ENCODE data around the gene TSC2. TPM values are rescaled to one million over a fixed set of nuclear protein-coding genes. Genes with fewer than 3 reads are reported as not detected.

Gene TSC2
- polyA plus RNA-seq, 1 experiment: 35.9 TPM

- DNase-seq (ENCODE audit: low read depth, low spot score): no peak
- TF ChIP-seq CTCF (IDR thresholded peaks at IDR 0.05; ENCODE audit: low read depth, low read length): peak; percentile 34; the same call in 1 of the 2 replicates
- ChIA-PET CTCF (interaction anchor here (0.7 to 2.2 kb wide), 3 partner anchors 32 to 84 kb away, joined by 3 to 49 read pairs (median 7); partner anchors contain the start of gene NPW), POLR2A (interaction anchor here (0.5 to 1.9 kb wide), 3 partner anchors 29 to 99 kb away, joined by 3 to 5 read pairs (median 5); partner anchors contain the start of gene TRAF7)
- H3K27me3 ChIP-seq (ENCODE audit: control insufficient read depth, insufficient read depth, low read length): no peaks in the 10 kb centered on the region
- H3K27ac ChIP-seq (ENCODE audit: low read depth, low read length): no peak overlapping the region
- H3K9me3 ChIP-seq (ENCODE audit: control insufficient read depth, insufficient read depth, low read length): no peaks in the 10 kb centered on the region
- H3K4me3 ChIP-seq (ENCODE audit: low read depth, low read length): no peak overlapping the region
Measured at GRCh38 chr16:2056077-2056476, 8.3 kb downstream of the TSC2 start.

DNA sequence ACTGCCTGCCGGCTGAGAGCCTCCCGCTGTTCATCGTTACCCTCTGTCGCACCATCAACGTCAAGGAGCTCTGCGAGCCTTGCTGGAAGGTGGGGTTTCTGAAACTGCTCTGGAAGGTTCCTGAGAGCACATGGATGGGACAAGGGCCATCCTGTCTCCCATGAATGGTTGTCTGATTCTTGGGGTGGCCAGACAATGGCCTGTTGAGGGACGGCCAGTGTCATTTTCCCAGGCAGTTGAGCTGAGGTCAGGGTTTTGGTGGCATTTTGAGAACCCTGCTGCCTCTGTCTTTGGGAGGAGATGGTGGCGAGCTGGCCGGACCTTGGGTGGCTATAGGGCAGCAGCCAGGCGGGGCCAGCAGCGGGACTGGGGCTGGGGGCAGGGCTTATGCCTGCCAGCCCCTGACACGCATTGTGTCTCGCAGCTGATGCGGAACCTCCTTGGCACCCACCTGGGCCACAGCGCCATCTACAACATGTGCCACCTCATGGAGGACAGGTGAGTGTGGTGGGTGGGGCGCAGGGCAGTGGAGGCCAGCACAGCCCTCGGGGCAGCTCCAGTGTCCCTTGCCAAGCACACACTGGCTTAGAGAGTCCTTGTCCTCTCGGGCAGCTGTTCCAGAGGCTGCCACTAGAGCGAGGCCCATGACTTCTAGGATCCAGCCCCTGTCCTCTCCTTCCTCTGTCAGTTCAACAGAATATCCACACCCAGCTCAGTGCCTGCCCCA lies 9.1 kb downstream of the TSC2 start:
- TF ChIP-seq CTCF (IDR thresholded peaks at IDR 0.05; ENCODE audit: low read depth, low read length): 0 out of 2 replicates have a peak, but pooled peaks have one; percentile 10

DNA sequence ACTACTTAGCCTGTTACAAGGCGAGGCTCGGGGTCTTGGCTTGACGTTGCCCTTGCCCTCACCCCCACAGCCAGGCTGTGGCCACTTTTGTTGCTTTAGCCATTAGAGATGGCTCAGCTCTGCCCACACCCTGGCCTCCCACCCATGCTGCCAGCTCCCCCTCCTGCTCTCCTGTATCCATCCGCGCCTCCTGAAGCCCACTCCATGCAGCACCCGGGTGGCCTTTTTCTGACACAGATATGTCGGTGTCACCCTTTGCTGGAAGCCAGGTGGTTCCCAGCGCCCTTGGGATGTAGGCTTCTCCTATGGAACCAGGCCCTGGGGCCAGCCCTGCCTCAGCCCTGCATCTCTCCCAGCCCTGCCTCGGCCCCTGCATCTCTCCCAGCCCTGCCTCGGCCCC lies 9.7 kb downstream of the TSC2 start:
- no peaks in the 10 kb centered on the region for H3K9me3 ChIP-seq (ENCODE audit: control insufficient read depth, insufficient read depth, low read length)
- H3K27ac ChIP-seq (ENCODE audit: low read depth, low read length): no peak overlapping the region
- no peak for DNase-seq (ENCODE audit: low read depth, low spot score)
- no peak for TF ChIP-seq CTCF (IDR thresholded peaks at IDR 0.05; ENCODE audit: low read depth, low read length)
- POLR2A ChIA-PET: no interaction called here
- no peak overlapping the region for H3K4me3 ChIP-seq (ENCODE audit: low read depth, low read length)
- CTCF ChIA-PET: interaction anchor here (1.8 to 2.2 kb wide), 2 partner anchors 33 to 83 kb away, joined by 7 to 49 read pairs; no protein-coding TSS in a partner anchor
- H3K27me3 ChIP-seq (ENCODE audit: control insufficient read depth, insufficient read depth, low read length): no peaks in the 10 kb centered on the region

More for the DNA sequence above, 9.1 kb downstream of the TSC2 start:
- H3K27ac ChIP-seq (ENCODE audit: low read depth, low read length): no peak overlapping the region
- CTCF ChIA-PET: interaction anchor here (0.7 to 2.2 kb wide), 3 partner anchors 33 to 84 kb away, joined by 3 to 49 read pairs (median 7); partner anchors contain the start of gene NPW
- no peak for DNase-seq (ENCODE audit: low read depth, low spot score)
- H3K9me3 ChIP-seq (ENCODE audit: control insufficient read depth, insufficient read depth, low read length): no peaks in the 10 kb centered on the region
- POLR2A ChIA-PET: no interaction called here
- H3K27me3 ChIP-seq (ENCODE audit: control insufficient read depth, insufficient read depth, low read length): no peaks in the 10 kb centered on the region
- no peak overlapping the region for H3K4me3 ChIP-seq (ENCODE audit: low read depth, low read length)

GRCh38 chr16:2058420-2058819 lies 10.6 kb downstream of the TSC2 start:
- Histone ChIP-seq H3K4me3 (ENCODE audit: low read depth, low read length) (no peak overlapping the region), H3K9me3 (ENCODE audit: control insufficient read depth, insufficient read depth, low read length) (no peaks in the 10 kb centered on the region), H3K27ac (ENCODE audit: low read depth, low read length) (no peak overlapping the region), H3K27me3 (ENCODE audit: control insufficient read depth, insufficient read depth, low read length) (no peaks in the 10 kb centered on the region)
- CTCF ChIA-PET: no interaction called here
- no peak for TF ChIP-seq CTCF (IDR thresholded peaks at IDR 0.05; ENCODE audit: low read depth, low read length)
- no peak for DNase-seq (ENCODE audit: low read depth, low spot score)
- POLR2A ChIA-PET: interaction anchor here (0.7 kb wide), 1 partner anchor 26 kb away, joined by 5 read pairs; no protein-coding TSS in a partner anchor

GRCh38 chr16:2058872-2059271 lies 11.1 kb downstream of the TSC2 start:
- no peak for TF ChIP-seq CTCF (IDR thresholded peaks at IDR 0.05; ENCODE audit: low read depth, low read length)
- H3K9me3 ChIP-seq (ENCODE audit: control insufficient read depth, insufficient read depth, low read length): no peaks in the 10 kb centered on the region
- no peaks in the 10 kb centered on the region for H3K27me3 ChIP-seq (ENCODE audit: control insufficient read depth, insufficient read depth, low read length)
- no peak for DNase-seq (ENCODE audit: low read depth, low spot score)
- CTCF ChIA-PET: no interaction called here
- H3K27ac ChIP-seq (ENCODE audit: low read depth, low read length): no peak overlapping the region
- H3K4me3 ChIP-seq (ENCODE audit: low read depth, low read length): no peak overlapping the region
- POLR2A ChIA-PET: interaction anchor here (0.6 to 0.7 kb wide), 3 partner anchors 13 to 94 kb away, joined by 4 to 5 read pairs (median 4); partner anchors contain the start of gene RPS2

Data from AG04450 (cell line).